GM18867 (cell line): ENCODE data around the gene PCDHA5.
"Not testable (repeated sequence)": the region's sequence is repeated elsewhere in the genome, so short reads cannot be mapped to it uniquely, and the experiment has no call there.

Source experiments
- ATAC-seq: cut with Tn5 transposase; IDR thresholded peaks from one replicate; pipeline ENCODE4 v1.9.1; 2021; ENCODE audit warnings: mild to moderate bottlenecking, moderate library complexity; ENCODE audit not compliant: unreplicated experiment

Gene PCDHA5

GRCh38 chr5:140821375-140822280 lies at the start of gene PCDHA5:
Gene PCDHA5 (plus strand): TSS chr5:140821613.
- no peak for ATAC-seq

- no peak for ATAC-seq
Measured at GRCh38 chr5:140780512-140780911, 40.9 kb upstream of the PCDHA5 start.

GRCh38 chr5:140785905-140786686 lies 35.3 kb upstream of the PCDHA5 start, which contains the start of gene PCDHA1:
Gene PCDHA1 (plus strand): TSS chr5:140786140.
- ATAC-seq: no peak

- not testable (repeated sequence) for ATAC-seq
Measured at GRCh38 chr5:140787422-140787821, 34.0 kb upstream of the PCDHA5 start.

- ATAC-seq: not testable (repeated sequence)
Measured at GRCh38 chr5:140787849-140788504, 33.4 kb upstream of the PCDHA5 start.

- no peak for ATAC-seq
Measured at GRCh38 chr5:140791089-140791488, 30.3 kb upstream of the PCDHA5 start.

- no peak for ATAC-seq
Measured at GRCh38 chr5:140794595-140795258, 26.7 kb upstream of the PCDHA5 start, which contains the start of gene PCDHA2. Gene PCDHA2 (plus strand): TSS chr5:140794852.

- ATAC-seq: no peak
Measured at GRCh38 chr5:140795259-140795641, 26.2 kb upstream of the PCDHA5 start.

- ATAC-seq: not testable (repeated sequence)
Measured at GRCh38 chr5:140796072-140796717, 25.2 kb upstream of the PCDHA5 start.

GRCh38 chr5:140796718-140797095 lies 24.7 kb upstream of the PCDHA5 start:
- ATAC-seq: no peak

GRCh38 chr5:140800816-140801493 lies 20.5 kb upstream of the PCDHA5 start, which contains the start of gene PCDHA3:
Gene PCDHA3 (plus strand): TSS chr5:140801057.
- ATAC-seq: no peak

GRCh38 chr5:140801494-140801841 lies 19.9 kb upstream of the PCDHA5 start:
- ATAC-seq: no peak

GRCh38 chr5:140802381-140802780 lies 19.0 kb upstream of the PCDHA5 start:
- not testable (repeated sequence) for ATAC-seq

- ATAC-seq: no peak
Measured at GRCh38 chr5:140802781-140803271, 18.6 kb upstream of the PCDHA5 start.

GRCh38 chr5:140806834-140807775 lies 14.3 kb upstream of the PCDHA5 start, which contains the start of gene PCDHA4:
Gene PCDHA4 (plus strand): TSS chr5:140807068.
- no peak for ATAC-seq

- not testable (repeated sequence) for ATAC-seq
Measured at GRCh38 chr5:140808241-140808888, 13.0 kb upstream of the PCDHA5 start.

GRCh38 chr5:140808889-140809291 lies 12.5 kb upstream of the PCDHA5 start:
- ATAC-seq: no peak

GRCh38 chr5:140822281-140822629 lies 842 bp downstream of the PCDHA5 start:
- no peak for ATAC-seq
